ENCODE measurements around the gene GPD2.

GPD2 gene

GRCh38 chr2:156435718-156436496 lies at the start of gene GPD2:
GPD2 (plus strand) TSS chr2:156436379; CDS start chr2:156476106, 39,727 bp downstream.
- FAIRE-seq (no peak), DNase-seq (ENCODE audit: insufficient read length, low spot score) (peak; percentile 71)

DNA sequence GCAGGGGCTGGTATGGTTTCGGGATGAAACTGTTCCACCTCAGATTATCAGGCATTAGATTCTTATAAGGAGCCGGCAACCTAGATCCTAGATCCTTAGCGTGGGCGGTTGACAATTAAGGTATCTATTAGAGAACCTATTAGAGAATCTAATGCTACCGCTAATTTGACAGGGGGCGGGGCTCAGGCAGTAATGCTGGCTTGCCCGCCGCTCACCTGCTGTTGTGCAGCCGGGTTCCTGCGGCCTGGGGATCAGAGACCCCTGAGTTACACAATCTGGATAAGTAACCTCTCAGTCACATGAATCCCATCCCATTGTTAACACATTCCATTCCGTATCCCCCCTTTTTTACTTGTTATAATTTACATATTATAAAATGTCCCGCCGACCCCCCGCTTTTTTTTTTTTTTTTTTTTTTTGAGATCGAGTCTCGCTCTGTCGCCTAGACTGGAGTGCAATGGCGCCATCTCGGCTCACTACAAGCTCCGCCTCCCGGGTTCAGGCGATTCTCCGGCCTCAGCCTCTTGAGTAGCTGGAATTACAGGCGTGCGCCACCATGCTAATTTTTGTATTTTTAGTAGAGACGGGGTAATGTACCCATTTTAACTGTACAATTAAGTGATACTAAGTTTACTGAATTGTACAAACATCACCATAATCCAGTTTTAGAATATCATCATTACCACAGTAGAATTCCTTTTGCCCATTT lies 42.0 kb upstream of the GPD2 start:
- DNase-seq (ENCODE audit: insufficient read length, low spot score) (no peak), FAIRE-seq (no peak)

DNA sequence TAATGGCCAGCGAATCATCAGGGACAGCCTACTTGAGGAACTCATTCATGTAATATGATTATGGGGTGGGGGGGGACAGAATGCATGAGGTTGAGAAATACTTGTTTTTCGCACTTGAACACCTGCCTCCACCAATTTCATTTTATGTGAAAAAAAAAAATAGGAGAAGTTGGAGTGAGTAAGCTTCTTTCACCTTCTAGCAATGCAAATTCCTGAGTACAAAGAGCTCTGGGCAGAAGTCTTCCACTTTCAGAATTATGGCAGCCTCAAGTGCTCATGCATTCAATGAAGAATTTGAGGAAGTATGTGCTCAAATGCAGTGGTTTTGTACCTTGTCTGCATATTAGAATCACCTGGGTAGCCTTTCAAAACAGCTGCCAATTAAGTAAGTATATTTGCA lies 40.1 kb upstream of the GPD2 start:
- DNase-seq (ENCODE audit: insufficient read length, low spot score) (no peak), FAIRE-seq (no peak)

- no peak for DNase-seq (ENCODE audit: insufficient read length, low spot score)
- FAIRE-seq = no peak
These were observed 39.0 kb upstream of the GPD2 start for GRCh38 chr2:156397229-156397628.

GRCh38 chr2:156398176-156398575 lies 38.0 kb upstream of the GPD2 start:
- no peak for DNase-seq (ENCODE audit: insufficient read length, low spot score)
- FAIRE-seq = no peak

DNA sequence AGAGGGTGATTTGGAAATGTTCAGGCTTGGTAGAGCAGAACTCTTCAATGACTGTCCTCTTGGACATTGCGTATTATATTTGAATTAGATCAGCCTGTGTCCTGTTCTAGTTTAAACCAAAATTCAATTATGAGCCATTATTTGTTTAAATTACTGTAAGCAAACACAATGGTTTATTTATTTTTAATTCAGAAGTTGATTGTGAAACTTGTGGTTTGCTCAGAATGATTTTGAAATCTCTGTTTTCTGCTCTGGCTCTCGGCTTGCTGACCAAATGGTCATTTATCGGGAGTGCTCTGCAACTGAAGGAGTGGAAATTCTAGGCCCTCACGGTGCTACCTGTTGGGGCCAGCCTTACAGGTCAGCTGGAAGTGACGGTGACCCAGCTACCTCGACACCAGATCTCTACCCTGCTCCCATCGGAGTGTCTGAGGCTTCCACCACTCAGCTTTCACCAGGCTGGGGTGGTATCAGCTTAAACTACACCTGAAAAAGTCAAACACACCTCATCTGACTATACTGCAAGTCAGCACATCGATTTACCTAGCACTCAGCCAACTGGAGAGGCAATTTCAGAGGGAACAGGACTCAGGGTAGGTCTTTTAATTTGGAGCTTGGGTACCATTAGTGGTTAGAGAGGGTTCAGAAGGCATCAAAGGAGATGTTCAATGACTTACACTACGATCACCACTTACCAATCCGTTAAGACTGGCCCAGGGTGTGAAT lies 36.8 kb upstream of the GPD2 start:
- no peak for FAIRE-seq

DNA sequence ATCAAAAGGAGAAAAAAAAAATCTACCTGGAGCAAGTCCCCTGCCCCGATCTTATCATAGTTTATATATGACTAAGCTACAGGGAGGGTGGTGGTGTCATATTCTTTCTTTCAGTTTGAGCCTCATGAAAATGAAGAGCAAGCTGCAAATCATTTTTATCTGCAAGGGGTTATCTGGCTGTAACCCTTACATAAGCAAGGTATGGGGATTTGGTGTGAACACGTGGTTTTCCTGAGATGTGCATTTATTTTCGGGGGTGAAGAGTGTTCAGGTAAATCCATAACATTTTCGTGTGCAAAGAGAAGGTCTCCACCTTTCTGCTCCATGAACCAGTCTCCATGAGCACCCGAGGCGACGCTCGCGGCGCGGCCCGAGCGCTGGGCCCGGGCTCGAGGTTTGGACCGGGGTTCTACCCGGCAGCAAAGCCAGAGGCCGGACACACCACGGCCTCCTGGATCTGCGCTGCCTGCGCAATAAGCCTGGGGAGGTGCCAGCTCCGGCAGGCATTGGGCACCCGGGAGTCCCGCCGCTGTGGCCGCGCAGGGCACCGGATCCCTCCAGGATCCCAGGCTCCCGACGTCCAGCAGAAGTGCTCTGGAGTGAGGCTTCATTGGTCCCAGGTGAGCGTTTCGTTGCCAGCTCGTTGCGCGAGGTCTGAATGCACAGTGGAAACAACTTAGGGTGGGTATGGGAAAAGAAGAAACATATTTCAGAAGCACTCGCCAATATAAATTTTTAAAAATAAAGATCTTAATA lies 36.1 kb upstream of the GPD2 start:
- DNase-seq (ENCODE audit: insufficient read length, low spot score) = peak; percentile 68
- FAIRE-seq = no peak

More for the DNA sequence above, 36.8 kb upstream of the GPD2 start:
- peak; percentile 8 for DNase-seq (ENCODE audit: insufficient read length, low spot score)

- FAIRE-seq (no peak), DNase-seq (ENCODE audit: insufficient read length, low spot score) (peak; percentile 56)
These were observed 35.2 kb upstream of the GPD2 start for GRCh38 chr2:156400706-156401678.

GRCh38 chr2:156401861-156402260 lies 34.3 kb upstream of the GPD2 start:
- no peak for FAIRE-seq
- no peak for DNase-seq (ENCODE audit: insufficient read length, low spot score)

- DNase-seq (ENCODE audit: insufficient read length, low spot score) (no peak), FAIRE-seq (no peak)
These were observed 30.6 kb upstream of the GPD2 start for GRCh38 chr2:156405586-156405985.

DNA sequence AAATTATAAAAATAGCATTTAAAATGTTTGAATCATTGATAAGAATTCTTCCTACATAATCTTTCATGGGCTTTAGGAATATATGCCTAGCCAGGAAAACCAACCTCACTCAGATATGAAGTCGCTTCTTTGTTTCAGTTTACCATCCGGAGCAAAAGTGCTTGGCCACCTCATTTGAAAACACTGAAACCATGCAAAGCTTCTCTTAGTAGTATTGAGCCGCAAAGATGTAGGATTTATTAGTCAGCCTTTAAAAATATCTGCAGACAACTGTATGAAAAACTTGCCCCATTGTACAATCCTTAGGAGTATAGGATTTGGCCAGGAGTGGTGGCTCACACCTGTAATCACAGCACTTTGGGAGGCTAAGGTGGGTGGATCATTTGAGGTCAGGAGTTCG lies 24.3 kb upstream of the GPD2 start:
- FAIRE-seq = no peak
- no peak for DNase-seq (ENCODE audit: insufficient read length, low spot score)

DNA sequence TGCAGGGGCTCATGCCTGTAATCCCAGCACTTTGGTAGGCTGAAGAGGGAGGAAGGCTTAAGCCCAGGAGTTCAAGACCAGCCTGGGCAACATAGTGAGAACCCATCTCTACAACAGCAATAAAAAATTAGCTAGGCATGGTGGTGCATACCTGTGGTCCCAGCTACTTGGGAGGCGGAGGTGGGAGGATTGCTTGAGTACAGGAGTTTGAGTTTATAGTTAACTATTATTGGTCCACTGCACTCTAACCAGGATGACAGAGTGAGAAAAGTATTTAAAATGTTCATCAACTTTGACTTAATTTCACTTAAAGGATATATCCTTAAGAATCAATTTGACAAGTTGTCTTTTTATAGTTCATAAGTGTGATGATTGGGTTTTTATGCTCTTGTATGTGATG lies 14.3 kb upstream of the GPD2 start:
- no peak for FAIRE-seq
- DNase-seq (ENCODE audit: insufficient read length, low spot score) = no peak

GRCh38 chr2:156423674-156424282 lies 12.4 kb upstream of the GPD2 start:
- DNase-seq (ENCODE audit: insufficient read length, low spot score) = no peak

GRCh38 chr2:156427074-156427473 lies 9.1 kb upstream of the GPD2 start:
- DNase-seq (ENCODE audit: insufficient read length, low spot score) (no peak), FAIRE-seq (no peak)

More at GRCh38 chr2:156423674-156424282, 12.4 kb upstream of the GPD2 start:
- no peak for FAIRE-seq

- FAIRE-seq (no peak), DNase-seq (ENCODE audit: insufficient read length, low spot score) (no peak)
These were observed 7.0 kb upstream of the GPD2 start for GRCh38 chr2:156429211-156429610.

DNA sequence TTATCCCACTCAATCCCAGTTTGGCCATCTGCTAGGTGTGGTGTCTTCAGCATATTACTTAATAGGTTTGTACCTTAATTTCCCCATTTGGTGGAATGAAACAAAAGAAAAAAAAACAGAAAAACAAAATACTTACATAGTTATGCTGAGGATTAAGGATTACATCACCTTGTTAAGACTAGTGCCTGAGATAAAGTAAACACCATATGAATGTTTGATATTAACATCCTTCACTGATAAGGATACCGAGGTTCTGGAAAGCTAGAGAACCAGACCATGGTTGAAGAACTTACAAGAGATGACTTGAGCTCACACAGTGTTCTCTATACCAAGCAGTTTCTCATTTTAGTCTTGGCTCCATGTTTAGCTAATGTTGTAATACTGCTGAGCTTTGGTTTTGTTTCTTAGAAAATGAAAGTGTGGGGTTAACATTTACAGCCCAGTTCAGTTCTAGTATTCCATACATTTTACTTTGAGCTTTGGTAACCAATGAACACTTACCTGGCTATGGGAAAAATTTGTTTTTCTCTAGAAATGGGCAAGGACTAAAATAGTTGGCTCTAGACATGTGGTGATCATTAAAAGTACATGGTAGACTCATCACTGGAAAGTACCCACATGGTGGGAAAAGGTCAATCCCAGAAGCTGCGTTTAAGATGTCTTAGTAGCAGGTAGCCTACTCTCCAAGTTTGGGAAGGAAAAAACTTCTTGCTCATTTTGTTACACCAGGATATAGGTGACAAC lies 5.8 kb upstream of the GPD2 start:
- FAIRE-seq = no peak

GRCh38 chr2:156430980-156431358 lies 5.2 kb upstream of the GPD2 start:
- DNase-seq (ENCODE audit: insufficient read length, low spot score) (peak; percentile 61), FAIRE-seq (no peak)

More for the DNA sequence above, 5.8 kb upstream of the GPD2 start:
- DNase-seq (ENCODE audit: insufficient read length, low spot score) = no peak

DNA sequence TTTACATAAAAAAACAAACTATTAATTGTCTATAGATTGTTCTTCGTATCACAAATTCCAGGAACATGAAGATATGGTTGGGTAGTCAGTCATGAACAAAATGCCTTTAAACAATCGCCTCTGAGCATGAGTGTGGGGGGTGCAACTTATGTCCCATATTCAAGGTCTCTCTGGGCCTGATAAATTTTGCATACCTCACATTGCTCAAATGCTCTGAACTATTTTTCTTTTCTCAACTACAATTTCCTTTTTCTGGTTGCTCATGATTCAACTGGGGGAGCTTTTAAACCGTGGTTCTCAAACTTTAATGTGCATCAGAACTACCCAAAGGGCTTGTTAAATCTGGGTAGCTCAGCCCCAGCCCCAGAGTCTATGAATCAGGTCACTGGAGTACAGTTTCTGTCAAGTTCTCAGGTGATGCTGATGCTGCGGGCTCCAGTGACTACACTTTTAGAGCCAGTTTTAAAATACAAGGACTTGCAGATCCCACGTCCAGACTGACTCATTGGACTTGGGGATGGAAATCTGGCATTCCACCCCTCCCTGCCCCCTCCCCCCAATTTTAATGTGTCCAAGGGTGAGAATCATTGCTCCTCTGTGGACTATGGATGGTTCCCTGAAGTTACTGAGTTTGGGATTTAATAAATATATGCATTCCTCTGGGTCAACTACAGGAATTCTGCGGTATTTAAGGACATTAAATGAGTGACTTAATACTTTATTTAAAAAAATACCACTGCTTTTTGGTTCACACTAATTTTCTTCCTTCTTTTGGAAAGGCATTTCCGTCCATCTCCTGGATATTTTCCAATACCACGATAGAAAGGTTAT lies 1.5 kb upstream of the GPD2 start:
- FAIRE-seq (no peak), DNase-seq (ENCODE audit: insufficient read length, low spot score) (no peak)
